Limb (tissue), 2 donors: ENCODE results near the gene SETDB1.
A peak's percentile ranks its signal among the peaks of the same experiment; 100 is the strongest.

Experiments used
- DNase-seq, 2 donors: peaks; one replicate each; pipeline ENCODE4 v3.0.0-alpha.2; 2016; ENCODE audit errors: extremely low spot score in 2 of 2

The SETDB1 gene

DNA sequence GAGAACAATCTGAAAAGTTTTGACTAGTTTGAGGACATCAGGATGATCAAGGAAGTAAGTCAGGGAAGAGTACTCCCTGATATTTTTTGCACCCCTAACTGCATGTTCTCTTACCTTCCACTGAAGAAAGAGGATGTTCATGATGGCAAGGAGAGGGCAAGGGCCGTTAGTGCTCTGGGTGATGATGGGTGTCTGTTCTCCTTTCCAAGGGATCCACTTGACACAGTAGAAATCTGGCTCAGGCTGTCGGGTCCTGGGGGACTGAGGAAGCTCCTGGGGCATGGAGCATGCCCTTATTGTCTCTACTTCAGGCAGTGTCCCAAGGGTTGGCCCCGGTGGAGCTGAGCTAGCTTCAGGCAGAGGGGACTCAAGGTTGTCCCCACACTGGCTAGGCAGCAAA, 75.9 kb downstream of the SETDB1 start:
- DNase-seq, result no peak

- no peak for DNase-seq
These were observed 76.4 kb downstream of the SETDB1 start for GRCh38 chr1:151002611-151003010.

DNA sequence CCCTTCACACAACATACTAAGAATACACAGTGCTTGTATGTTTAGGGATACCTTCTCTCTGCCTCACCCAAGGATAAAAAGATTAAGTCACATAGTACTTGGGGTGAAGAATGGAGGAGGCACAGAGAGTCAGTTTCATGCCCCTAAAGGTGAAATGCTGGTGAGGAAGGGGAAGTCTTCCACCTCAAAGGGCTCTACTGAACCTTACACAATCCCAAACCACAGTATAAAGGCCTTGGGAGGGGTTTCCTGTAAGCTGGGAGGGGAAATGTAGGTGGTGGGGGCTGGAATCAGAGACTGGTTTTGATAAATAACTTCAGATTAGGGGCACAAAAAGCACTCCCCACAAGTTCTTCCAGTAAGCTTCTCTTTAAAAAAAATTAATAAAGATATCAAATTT, 77.0 kb downstream of the SETDB1 start:
- no peak for DNase-seq

DNA sequence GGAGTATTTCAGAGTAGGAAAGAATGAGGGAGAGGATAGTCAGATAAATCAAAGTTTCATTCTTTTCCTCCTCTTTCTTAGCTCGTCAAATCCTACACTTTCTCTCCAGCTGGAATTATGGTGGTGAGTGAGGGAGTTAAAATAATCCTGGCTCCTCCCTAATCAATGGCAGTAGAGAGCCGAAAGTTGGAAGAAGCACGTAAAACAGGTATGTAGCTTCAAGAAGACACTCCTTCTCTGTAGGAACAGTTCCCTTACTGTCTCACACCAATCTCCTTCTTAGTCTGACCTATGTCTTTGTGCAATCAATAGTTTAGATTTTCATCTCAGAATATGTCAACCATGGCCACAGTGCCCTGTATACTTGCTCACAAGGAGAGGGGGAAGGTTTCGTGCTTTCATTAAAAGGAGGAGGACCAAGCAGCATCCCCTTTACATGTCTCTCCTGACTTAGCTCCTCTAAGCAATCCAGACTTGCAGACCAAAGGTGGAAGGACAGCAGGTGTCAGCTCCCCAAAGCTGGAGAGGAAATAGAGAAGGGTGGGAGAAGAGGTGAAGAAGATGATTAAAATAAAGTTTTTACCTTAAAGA, 79.7 kb downstream of the SETDB1 start:
- DNase-seq, result no peak

GRCh38 chr1:151006327-151007052, 80.3 kb downstream of the SETDB1 start, which contains the start of gene MINDY1:
TSS of gene MINDY1 (minus strand) at chr1:151006902. CDS start at chr1:151002617, 4,285 bp downstream.
- DNase-seq, result peak; percentile 75 to 90

DNA sequence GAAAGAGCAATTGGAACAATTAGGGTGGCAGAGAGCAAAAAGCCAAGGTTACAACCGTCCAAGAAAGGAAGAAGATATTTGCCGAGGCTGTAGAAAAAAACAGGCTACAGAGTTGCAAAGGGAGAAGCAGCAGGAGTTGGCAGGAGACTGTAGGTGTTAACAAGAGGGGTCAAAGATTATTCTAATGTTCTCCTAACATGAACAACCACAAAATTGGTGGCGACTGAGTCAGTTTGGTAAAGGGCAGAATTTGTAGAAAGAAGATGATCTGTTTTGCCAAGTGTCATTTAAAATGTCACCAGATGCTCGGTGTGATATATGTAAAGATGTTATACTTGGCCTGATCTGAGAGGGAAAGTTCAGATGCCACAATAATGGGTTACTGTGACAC, 81.7 kb downstream of the SETDB1 start:
- DNase-seq, result no peak

GRCh38 chr1:151008244-151009205, 82.4 kb downstream of the SETDB1 start, which contains the start of gene PRUNE1:
TSS of gene PRUNE1 (plus strand) at chr1:151008449. CDS start at chr1:151008633, 184 bp downstream.
- peak; percentile 97 for DNase-seq

DNA sequence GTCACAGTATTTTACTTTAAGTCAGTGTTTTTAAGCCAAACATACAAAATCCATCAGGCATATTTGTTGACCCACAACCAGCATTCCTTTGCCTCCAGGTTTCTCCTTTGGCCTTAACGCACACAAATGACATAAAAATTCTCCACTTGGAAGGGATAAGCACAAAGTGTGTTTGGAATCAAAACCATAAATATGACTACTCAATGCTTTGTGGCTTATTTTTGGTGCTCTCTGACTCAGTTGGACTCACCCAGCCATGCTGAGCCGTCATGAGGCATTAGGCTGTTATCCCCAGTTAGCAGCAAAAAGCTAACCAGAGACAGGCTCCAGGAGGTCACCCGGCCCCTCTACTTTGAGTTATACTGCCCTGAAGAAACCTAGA, 83.0 kb downstream of the SETDB1 start:
- DNase-seq, result no peak

- no peak for DNase-seq
These were observed 83.6 kb downstream of the SETDB1 start for GRCh38 chr1:151009674-151010345.

DNA sequence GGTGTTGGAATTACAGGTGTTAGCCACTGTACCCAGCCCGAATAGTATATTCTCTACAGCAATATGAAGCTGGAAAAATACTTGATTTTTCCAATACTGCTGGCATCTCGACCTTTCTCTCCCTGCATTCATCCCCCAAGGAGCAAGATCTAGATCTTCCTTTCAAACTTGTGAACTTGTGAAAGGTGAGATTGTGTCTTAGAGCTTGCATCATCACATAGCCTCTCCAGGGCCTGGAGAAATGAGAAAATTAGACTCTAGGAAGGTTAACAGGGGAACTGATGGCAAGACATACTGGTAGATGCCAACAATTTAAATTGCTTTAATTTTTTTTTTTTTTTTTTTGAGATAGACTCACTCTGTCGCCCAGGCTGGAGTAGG, 84.2 kb downstream of the SETDB1 start:
- DNase-seq, result no peak

DNA sequence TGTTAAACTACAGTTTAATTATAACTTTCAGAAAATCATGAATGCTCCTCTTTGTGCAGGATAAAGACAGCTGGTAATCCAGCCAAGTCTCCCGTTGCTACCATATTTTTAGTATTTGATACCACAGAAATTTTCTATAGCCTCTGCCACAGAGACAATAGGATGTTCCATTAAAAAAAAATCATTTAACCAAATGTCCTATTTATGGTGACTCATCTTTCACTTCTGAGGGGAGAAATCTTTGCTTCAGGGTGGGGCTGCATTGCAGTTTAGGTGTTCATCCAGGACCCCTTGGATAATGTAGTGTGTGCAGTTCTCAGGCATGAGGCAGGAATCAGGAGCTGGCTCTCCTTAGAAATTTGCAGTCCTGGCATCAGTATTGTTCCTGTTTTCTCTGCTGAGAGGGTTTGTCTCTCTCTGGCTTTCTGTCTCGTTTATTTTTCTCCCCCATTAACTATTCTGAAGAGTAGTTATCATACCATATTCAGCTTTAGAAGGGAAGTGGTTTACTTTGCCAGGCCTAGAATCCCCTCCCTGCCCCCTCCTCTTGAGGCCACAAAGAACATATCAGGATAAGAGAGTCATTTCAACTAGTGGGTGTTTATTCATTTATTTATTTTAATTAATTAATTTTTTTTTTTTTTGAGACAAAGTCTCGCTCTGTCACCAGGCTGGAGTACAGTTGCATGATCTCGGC, 85.1 kb downstream of the SETDB1 start:
- DNase-seq, result no peak

DNA sequence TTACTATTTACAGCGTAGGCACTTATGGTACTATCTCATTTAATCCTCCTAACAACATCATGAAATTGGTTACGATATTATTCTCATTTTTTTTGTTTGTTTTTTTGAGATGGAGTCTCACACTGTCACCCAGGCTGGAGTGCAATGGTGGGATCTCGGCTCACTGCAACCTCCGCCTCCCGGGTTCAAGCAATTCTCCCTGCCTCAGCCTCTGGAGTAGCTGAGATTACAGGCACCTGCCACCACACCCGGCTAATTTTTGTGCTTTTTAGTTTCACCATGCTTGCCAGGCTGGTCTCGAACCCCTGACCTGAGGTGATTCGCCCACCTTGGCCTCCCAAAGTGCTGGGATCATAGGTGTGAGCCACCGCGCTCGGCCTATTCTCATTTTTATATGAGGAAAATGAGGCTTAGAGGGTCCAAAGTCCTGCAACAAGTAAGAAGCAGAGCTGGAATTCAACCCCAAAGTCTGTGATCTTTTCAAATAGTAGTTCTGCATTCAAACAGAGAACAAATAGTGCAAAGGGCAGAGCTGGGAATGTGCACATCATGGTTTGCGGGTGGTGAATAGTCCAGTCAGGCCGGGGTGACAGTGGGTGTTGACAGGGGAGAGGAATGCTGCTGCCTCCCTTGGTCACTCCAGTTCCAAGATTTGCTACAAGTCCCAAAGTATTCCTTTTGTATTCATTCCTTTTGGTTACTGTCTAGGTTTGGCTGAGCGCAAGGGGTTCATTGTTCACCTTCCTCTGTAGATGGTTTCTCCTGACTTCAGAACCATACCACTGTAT, 86.7 kb downstream of the SETDB1 start:
- DNase-seq, result no peak

DNA sequence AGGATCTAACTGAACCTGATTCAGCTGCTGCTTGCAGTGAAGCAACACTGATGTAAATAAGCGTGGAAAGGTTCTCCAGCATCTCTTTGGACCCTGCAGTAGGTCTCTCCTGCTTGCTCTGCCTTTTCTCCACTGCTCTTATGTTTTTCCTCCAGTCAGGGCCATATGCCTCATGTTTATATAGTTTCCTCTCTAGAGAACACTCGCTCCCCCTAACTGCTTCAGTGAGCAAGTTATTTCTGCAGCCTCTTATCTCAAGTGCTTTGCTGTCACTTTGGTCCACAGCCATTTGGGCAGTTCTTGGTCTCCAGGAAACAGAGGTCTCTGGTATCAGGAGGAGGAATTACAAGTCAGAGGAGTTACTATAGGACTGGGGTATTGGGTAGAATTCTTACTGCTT, 87.4 kb downstream of the SETDB1 start:
- DNase-seq, result no peak
